H1 (cell line): ENCODE data around the gene MGAT5. TPM values are rescaled to one million over a fixed set of nuclear protein-coding genes. Genes with fewer than 3 reads are reported as not detected.

Source experiments
- CTCF ChIA-PET: fragments of 300-600 bp; sonication (Branson Sonifier 250); formaldehyde crosslinking; loops from one replicate; lab custom pipeline; 2021; ENCODE audit not compliant: partially characterized antibody; lab: Charles Lee
- POLR2A ChIA-PET: fragments of 300-600 bp; sonication (Branson Sonifier 250); formaldehyde crosslinking; loops from one replicate; lab custom pipeline; 2021; ENCODE audit warnings: inconsistent platforms; ENCODE audit not compliant: partially characterized antibody; lab: Charles Lee
- DNase-seq, 2 experiments: peaks; one replicate each; pipeline versions ENCODE4 v3.0.0 to v3.0.0-alpha.2; 2010 to 2022; ENCODE audit warnings: low spot score in 2 of 2, low read depth in 1 of 2, mixed read lengths in 1 of 2
- FAIRE-seq: peaks from 2 replicates; lab custom pipeline; 2011; peaks lifted over from hg19 to GRCh38; lab: Jason Lieb, UNC
- H2AFZ ChIP-seq: 2 replicates; pipeline ENCODE4 v1.8.1; 2012; ENCODE audit warnings: low read length, inconsistent platforms
- H2AK5ac ChIP-seq: 2 replicates; pipeline ENCODE4 v1.6.1; 2013; ENCODE audit warnings: low read depth, low read length
- H2BK120ac ChIP-seq: replicated peaks from 2 replicates; pipeline ENCODE3; 2013; ENCODE audit warnings: low read depth, low read length, inconsistent platforms
- H2BK12ac ChIP-seq: 2 replicates; pipeline ENCODE4 v1.6.1; 2013; ENCODE audit warnings: low read depth, low read length
- H2BK15ac ChIP-seq: 2 replicates; pipeline ENCODE4 v1.6.1; 2013; ENCODE audit warnings: low read length
- H2BK20ac ChIP-seq: 2 replicates; pipeline ENCODE4 v1.6.1; 2013; ENCODE audit warnings: low read length
- H2BK5ac ChIP-seq: 2 replicates; pipeline ENCODE4 v1.6.1; 2013; ENCODE audit warnings: low read depth, low read length
- H3K14ac ChIP-seq: 2 replicates; pipeline ENCODE4 v1.6.1; 2013; ENCODE audit warnings: inconsistent platforms; ENCODE audit not compliant: insufficient read length
- H3K18ac ChIP-seq: 2 replicates; pipeline ENCODE4 v1.6.1; 2013; ENCODE audit warnings: low read length; ENCODE audit errors: extremely low read depth
- H3K23ac ChIP-seq: 2 replicates; pipeline ENCODE4 v1.6.1; 2013; ENCODE audit warnings: inconsistent platforms; ENCODE audit not compliant: insufficient read length
- H3K23me2 ChIP-seq: 2 replicates; pipeline ENCODE4 v1.6.1; 2013; ENCODE audit warnings: low read depth, low read length
- H3K27ac ChIP-seq: 2 replicates; pipeline ENCODE4 v1.6.1; 2011; ENCODE audit warnings: low read depth, low read length, inconsistent platforms
- H3K27me3 ChIP-seq, 4 experiments: replicated peaks in 1 of 4; 1 replicate in 1 of 4; 2 replicates in 3 of 4; pipeline versions ENCODE4 v1.6.1 to v1.8.1; 2011 to 2013; ENCODE audit warnings: low read length in 3 of 4, mild to moderate bottlenecking in 3 of 4, inconsistent platforms in 2 of 4, mixed read lengths in 2 of 4, moderate library complexity in 1 of 4; ENCODE audit not compliant: control insufficient read depth in 3 of 4, insufficient read depth in 3 of 4; ENCODE audit errors: extremely low read depth in 1 of 4
- H3K36me3 ChIP-seq, 4 experiments: 2 replicates each; pipeline versions ENCODE4 v1.6.1 to v1.8.1; 2011 to 2013; ENCODE audit warnings: mild to moderate bottlenecking in 4 of 4, low read length in 3 of 4, moderate library complexity in 2 of 4, control low read depth in 1 of 4, inconsistent platforms in 1 of 4; ENCODE audit not compliant: insufficient read depth in 4 of 4, control insufficient read depth in 2 of 4
- H3K4ac ChIP-seq: replicated peaks from 2 replicates; pipeline ENCODE3; 2013; ENCODE audit warnings: low read length, low read depth, mixed read lengths, inconsistent platforms; ENCODE audit not compliant: insufficient read length
- H3K4me1 ChIP-seq, 4 experiments: replicated peaks in 1 of 4; 1 replicate in 1 of 4; 2 replicates in 3 of 4; pipeline versions ENCODE4 v1.6.1 to v1.8.1; 2011 to 2013; ENCODE audit warnings: low read length in 3 of 4, inconsistent platforms in 2 of 4, mixed read lengths in 1 of 4; ENCODE audit not compliant: insufficient read depth in 4 of 4, control insufficient read depth in 3 of 4
- H3K4me2 ChIP-seq, 2 experiments: 2 replicates each; pipeline versions ENCODE4 v1.6.1 to v1.8.1; 2011 to 2013; ENCODE audit warnings: low read depth in 2 of 2, low read length in 2 of 2, control low read depth in 1 of 2, inconsistent platforms in 1 of 2, mild to moderate bottlenecking in 1 of 2; ENCODE audit not compliant: insufficient read depth in 1 of 2
- H3K4me3 ChIP-seq, 4 experiments: fragments of 200-600, 300-600 bp in 1 of 4; sonication (generic), shearing (Covaris generic), sonication (Bioruptor Twin) in 1 of 4; 2 replicates each; pipeline versions ENCODE4 v1.5.1 to v1.8.1; 2011 to 2016; ENCODE audit warnings: low read length in 4 of 4, low read depth in 3 of 4, control low read depth in 2 of 4, inconsistent platforms in 2 of 4, mild to moderate bottlenecking in 2 of 4, mixed read lengths in 1 of 4, moderate library complexity in 1 of 4; ENCODE audit not compliant: insufficient read depth in 2 of 4; ENCODE audit errors: extremely low read depth in 1 of 4
- H3K56ac ChIP-seq: replicated peaks from 2 replicates; pipeline ENCODE3; 2013; ENCODE audit warnings: low read depth, mild to moderate bottlenecking, mixed read lengths, low read length, inconsistent platforms; ENCODE audit not compliant: insufficient read length
- H3K79me1 ChIP-seq: 2 replicates; pipeline ENCODE4 v1.6.1; 2013; ENCODE audit warnings: low read depth, low read length, control low read depth
- H3K79me2 ChIP-seq, 2 experiments: 2 replicates each; pipeline versions ENCODE4 v1.6.1 to v1.8.1; 2012 to 2013; ENCODE audit warnings: low read length in 2 of 2, mild to moderate bottlenecking in 2 of 2, inconsistent platforms in 1 of 2; ENCODE audit not compliant: insufficient read depth in 2 of 2, control insufficient read depth in 1 of 2
- H3K9ac ChIP-seq, 4 experiments: replicated peaks in 1 of 4; 1 replicate in 1 of 4; 2 replicates in 3 of 4; pipeline versions ENCODE4 v1.6.1 to v1.8.1; 2011 to 2013; ENCODE audit warnings: low read depth in 3 of 4, low read length in 3 of 4, control low read depth in 2 of 4, mild to moderate bottlenecking in 2 of 4, moderate library complexity in 2 of 4, inconsistent platforms in 1 of 4; ENCODE audit errors: extremely low read depth in 1 of 4
- H3K9me3 ChIP-seq, 2 experiments: 2 replicates each; pipeline versions ENCODE4 v1.6.1 to v1.8.1; 2012 to 2013; ENCODE audit warnings: mild to moderate bottlenecking in 2 of 2, moderate library complexity in 2 of 2, control low read depth in 1 of 2, inconsistent platforms in 1 of 2, low read depth in 1 of 2, low read length in 1 of 2, mixed read lengths in 1 of 2; ENCODE audit not compliant: insufficient read depth in 2 of 2
- H4K20me1 ChIP-seq, 2 experiments: replicated peaks in 1 of 2; 2 replicates each; pipeline versions ENCODE3 to v1.8.1; 2011 to 2013; ENCODE audit warnings: inconsistent platforms in 2 of 2, low read length in 2 of 2, mild to moderate bottlenecking in 1 of 2; ENCODE audit not compliant: insufficient read depth in 2 of 2, control insufficient read depth in 1 of 2
- H4K5ac ChIP-seq: 2 replicates; pipeline ENCODE4 v1.6.1; 2013; ENCODE audit warnings: low read length, low read depth, mixed read lengths, inconsistent platforms; ENCODE audit not compliant: insufficient read length
- H4K8ac ChIP-seq: 2 replicates; pipeline ENCODE4 v1.8.0; 2013; ENCODE audit warnings: mild to moderate bottlenecking, moderate library complexity, low read length, inconsistent platforms; ENCODE audit not compliant: insufficient read depth; ENCODE audit errors: extremely low read depth
- H4K91ac ChIP-seq: replicated peaks from 2 replicates; pipeline ENCODE3; 2013; ENCODE audit warnings: low read length, mixed read lengths, inconsistent platforms; ENCODE audit not compliant: insufficient read length
- RXRA ChIP-seq: IDR thresholded peaks from 2 replicates; pipeline ENCODE4 v1.6.1; 2011; ENCODE audit warnings: low read depth, mild to moderate bottlenecking, low read length, moderate library complexity; ENCODE audit not compliant: insufficient read depth
- SRF ChIP-seq: IDR thresholded peaks from 2 replicates; pipeline ENCODE4 v1.6.1; 2011; ENCODE audit warnings: mild to moderate bottlenecking, low read depth, low read length, moderate library complexity
- ZNF274 ChIP-seq: IDR thresholded peaks from 2 replicates; pipeline ENCODE4 v1.7.0; 2012; ENCODE audit warnings: low read length, borderline replicate concordance; ENCODE audit errors: extremely low read depth
- WGBS, 2 experiments: shearing (Covaris generic) in 1 of 2; methylation state at CpG; one replicate each; pipeline versions ENCODE4 v1.1.6 to v1.1.7; 2013 to 2015; ENCODE audit warnings: low lambda C conversion rate in 2 of 2, mixed read lengths in 2 of 2, inconsistent platforms in 1 of 2, low coverage in 1 of 2, missing lambda C conversion rate in 1 of 2; ENCODE audit not compliant: insufficient replicate concordance in 2 of 2, insufficient coverage in 1 of 2, insufficient read length in 1 of 2; ENCODE audit errors: extremely low coverage in 1 of 2, missing lambda C conversion rate in 1 of 2; 5-methylcytosine and 5-hydroxymethylcytosine counted together
- polyA plus RNA-seq, 7 experiments: library from polyadenylated mRNA; depleted of rRNA in 3 of 7; stranded (reverse) in 5 of 7; unstranded in 2 of 7; fragments of >200 nt in 5 of 7; fragments of 200-250 nt in 2 of 7; gene quantifications; 1 replicate in 5 of 7; 2 replicates in 1 of 7; 4 replicates in 1 of 7; pipeline versions ENCODE4 v1.2.1 to v1.2.3, GENCODE V29; 2011 to 2013; ENCODE audit warnings: missing spikeins in 2 of 7, mixed read lengths in 2 of 7
- total RNA-seq: library from RNA; stranded (reverse); fragmentation: NEBNext Ultra II Directional; extraction: Animal tissue kit (Norgen Biotek cat#: 25700); gene quantifications from 2 replicates; pipeline ENCODE4 v1.2.1, GENCODE V29; 2021

MGAT5 gene
- total and polyA plus RNA-seq, 2 of the 8 experiments (the other 6 are each of a cell fraction or from before 2014, with no cell fraction given) = 11.2 to 49.2 TPM

GRCh38 chr2:134314681-134315368, 61.0 kb downstream of the MGAT5 start:
- ChIA-PET POLR2A (no interaction called here), CTCF (interaction anchor here (0.8 to 1.4 kb wide), 3 partner anchors 8 to 137 kb away, joined by 3 to 5 read pairs (median 3); no protein-coding TSS in a partner anchor)
- H3K4me2 ChIP-seq = no peak overlapping the region
- no peak overlapping the region for H2BK12ac ChIP-seq
- H2BK120ac ChIP-seq = no peak overlapping the region
- FAIRE-seq = no peak
- H3K23ac ChIP-seq = no peak overlapping the region
- no peak overlapping the region for H4K8ac ChIP-seq
- no peaks in the 10 kb centered on the region for H3K27me3 ChIP-seq
- H3K23me2 ChIP-seq = no peaks in the 10 kb centered on the region; the same call in 1 of the 2 replicates
- H3K18ac ChIP-seq = no peak overlapping the region
- 78% methylated on average over 5 of the region's 5 CpGs; no CpG with 5 or more reads in 1 of the 2 experiments for WGBS, 2 experiments
- H4K20me1 ChIP-seq = no peaks in the 10 kb centered on the region
- H2BK20ac ChIP-seq = no peak overlapping the region
- TF ChIP-seq ZNF274 = no peak
- no peak for TF ChIP-seq RXRA
- no peak for TF ChIP-seq SRF
- no peak overlapping the region for H3K4ac ChIP-seq
- H2BK15ac ChIP-seq = no peak overlapping the region
- H4K5ac ChIP-seq = no peak overlapping the region
- no peak overlapping the region for H4K91ac ChIP-seq
- no peak overlapping the region for H2AK5ac ChIP-seq
- H3K36me3 ChIP-seq = 0 out of 8 replicates have a peak, but pooled peaks cover 0 to 3% (median 0%) of the 10 kb centered on the region in 4 experiments
- H3K14ac ChIP-seq = no peak overlapping the region
- peaks cover 5% of the 10 kb centered on the region for H3K79me1 ChIP-seq
- no peak overlapping the region for H2AFZ ChIP-seq
- H3K9ac ChIP-seq = no peak overlapping the region
- H3K79me2 ChIP-seq = no peaks in the 10 kb centered on the region; a peak in 1 of 4 replicates
- no peak overlapping the region for H2BK5ac ChIP-seq
- H3K56ac ChIP-seq = no peak overlapping the region
- DNase-seq = no peak
- H3K4me3 ChIP-seq = no peak overlapping the region
- H3K9me3 ChIP-seq = no peaks in the 10 kb centered on the region
- no peak overlapping the region for H3K27ac ChIP-seq
- H3K4me1 ChIP-seq = peaks cover 0 to 5% (median 2%) of the 10 kb centered on the region in 4 experiments; a peak in 3 of 7 replicates
